ENCODE measurements around the gene RNASE4. TPM values are rescaled to one million over a fixed set of nuclear protein-coding genes. Genes with fewer than 3 reads are reported as not detected.
A peak's percentile ranks its signal among the peaks of the same experiment; 100 is the strongest.

The RNASE4 gene
- total and polyA plus RNA-seq, 10 of the 15 experiments (the other 5 are each of a cell fraction or from before 2014, with no cell fraction given), result 0.87 to 2.6 (median 1.3) TPM

- TF ChIP-seq, protein P1, sequence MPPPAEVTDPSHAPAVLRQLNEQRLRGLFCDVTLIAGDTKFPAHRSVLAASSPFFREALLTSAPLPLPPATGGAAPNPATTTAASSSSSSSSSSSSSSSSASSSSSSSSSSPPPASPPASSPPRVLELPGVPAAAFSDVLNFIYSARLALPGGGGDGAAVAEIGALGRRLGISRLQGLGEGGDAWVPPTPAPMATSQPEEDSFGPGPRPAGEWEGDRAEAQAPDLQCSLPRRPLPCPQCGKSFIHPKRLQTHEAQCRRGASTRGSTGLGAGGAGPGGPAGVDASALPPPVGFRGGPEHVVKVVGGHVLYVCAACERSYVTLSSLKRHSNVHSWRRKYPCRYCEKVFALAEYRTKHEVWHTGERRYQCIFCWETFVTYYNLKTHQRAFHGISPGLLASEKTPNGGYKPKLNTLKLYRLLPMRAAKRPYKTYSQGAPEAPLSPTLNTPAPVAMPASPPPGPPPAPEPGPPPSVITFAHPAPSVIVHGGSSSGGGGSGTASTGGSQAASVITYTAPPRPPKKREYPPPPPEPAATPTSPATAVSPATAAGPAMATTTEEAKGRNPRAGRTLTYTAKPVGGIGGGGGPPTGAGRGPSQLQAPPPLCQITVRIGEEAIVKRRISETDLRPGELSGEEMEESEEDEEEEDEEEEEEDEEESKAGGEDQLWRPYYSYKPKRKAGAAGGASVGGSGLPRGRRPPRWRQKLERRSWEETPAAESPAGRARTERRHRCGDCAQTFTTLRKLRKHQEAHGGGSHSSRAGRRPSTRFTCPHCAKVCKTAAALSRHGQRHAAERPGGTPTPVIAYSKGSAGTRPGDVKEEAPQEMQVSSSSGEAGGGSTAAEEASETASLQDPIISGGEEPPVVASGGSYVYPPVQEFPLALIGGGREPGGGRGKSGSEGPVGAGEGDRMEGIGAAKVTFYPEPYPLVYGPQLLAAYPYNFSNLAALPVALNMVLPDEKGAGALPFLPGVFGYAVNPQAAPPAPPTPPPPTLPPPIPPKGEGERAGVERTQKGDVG (CRISPR knock-in tag; IDR thresholded peaks at IDR 0.05), result no peak
- TF ChIP-seq GABPA (IDR thresholded peaks at IDR 0.05; ENCODE audit: low read depth), result no peak
- TF ChIP-seq ELK1 (IDR thresholded peaks at IDR 0.05; ENCODE audit: low read depth, low read length), result no peak
- no peak for TF ChIP-seq TARDBP (IDR thresholded peaks at IDR 0.05; ENCODE audit: borderline replicate concordance)
- TF ChIP-seq SIN3A (IDR thresholded peaks at IDR 0.05; ENCODE audit: low read depth, low read length), result no peak
- TF ChIP-seq YBX1 (IDR thresholded peaks at IDR 0.05), result no peak
- TF ChIP-seq SPI1 (IDR thresholded peaks at IDR 0.05; ENCODE audit: borderline replicate concordance, insufficient read depth, low read depth, low read length), result no peak
- TF ChIP-seq SIX5 (IDR thresholded peaks at IDR 0.05; ENCODE audit: low read depth, low read length, severe bottlenecking), result no peak
- TF ChIP-seq CREB1 (IDR thresholded peaks at IDR 0.05; ENCODE audit: low read depth), result 0 out of 2 replicates have a peak, but pooled peaks have one; percentile 22
- TF ChIP-seq MYC (IDR thresholded peaks at IDR 0.05; ENCODE audit: insufficient read depth, insufficient read length, insufficient replicate concordance, low read length, severe bottlenecking), result no peak
- no peak for TF ChIP-seq GATAD2B (conservative IDR thresholded peaks at IDR 0.05; ENCODE audit: low read depth)
- no peak for TF ChIP-seq FOS (IDR thresholded peaks at IDR 0.05; ENCODE audit: borderline replicate concordance, extremely low read depth, insufficient read length)
- TF ChIP-seq MTA2 (IDR thresholded peaks at IDR 0.05; ENCODE audit: low read depth), result peak; percentile 72
- TF ChIP-seq, protein P2, sequence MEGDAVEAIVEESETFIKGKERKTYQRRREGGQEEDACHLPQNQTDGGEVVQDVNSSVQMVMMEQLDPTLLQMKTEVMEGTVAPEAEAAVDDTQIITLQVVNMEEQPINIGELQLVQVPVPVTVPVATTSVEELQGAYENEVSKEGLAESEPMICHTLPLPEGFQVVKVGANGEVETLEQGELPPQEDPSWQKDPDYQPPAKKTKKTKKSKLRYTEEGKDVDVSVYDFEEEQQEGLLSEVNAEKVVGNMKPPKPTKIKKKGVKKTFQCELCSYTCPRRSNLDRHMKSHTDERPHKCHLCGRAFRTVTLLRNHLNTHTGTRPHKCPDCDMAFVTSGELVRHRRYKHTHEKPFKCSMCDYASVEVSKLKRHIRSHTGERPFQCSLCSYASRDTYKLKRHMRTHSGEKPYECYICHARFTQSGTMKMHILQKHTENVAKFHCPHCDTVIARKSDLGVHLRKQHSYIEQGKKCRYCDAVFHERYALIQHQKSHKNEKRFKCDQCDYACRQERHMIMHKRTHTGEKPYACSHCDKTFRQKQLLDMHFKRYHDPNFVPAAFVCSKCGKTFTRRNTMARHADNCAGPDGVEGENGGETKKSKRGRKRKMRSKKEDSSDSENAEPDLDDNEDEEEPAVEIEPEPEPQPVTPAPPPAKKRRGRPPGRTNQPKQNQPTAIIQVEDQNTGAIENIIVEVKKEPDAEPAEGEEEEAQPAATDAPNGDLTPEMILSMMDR (IDR thresholded peaks at IDR 0.05 in 2 of 3, conservative IDR thresholded peaks at IDR 0.05 in 1 of 3; ENCODE audit: control insufficient read depth in 2 of 3, extremely low read depth in 1 of 3, insufficient read depth in 1 of 3, low read depth in 3 of 3, low read length in 3 of 3), result no peak
- TF ChIP-seq CREM (IDR thresholded peaks at IDR 0.05; ENCODE audit: low read depth), result 0 out of 2 replicates have a peak, but pooled peaks have one; percentile 23
- 0 out of 2 replicates have a peak, but pooled peaks have one; percentile 22 for TF ChIP-seq IRF4 (IDR thresholded peaks at IDR 0.05; ENCODE audit: low read depth, low read length)
- peak; percentile 62 for TF ChIP-seq JUNB (IDR thresholded peaks at IDR 0.05)
- no peak for TF ChIP-seq ATF7 (IDR thresholded peaks at IDR 0.05; ENCODE audit: low read depth)
- TF ChIP-seq EGR1 (IDR thresholded peaks at IDR 0.05; ENCODE audit: borderline replicate concordance in 1 of 2, low read depth in 2 of 2, low read length in 2 of 2), result no peak
- peak; percentile 25 for TF ChIP-seq MEF2B (IDR thresholded peaks at IDR 0.05; ENCODE audit: partially characterized antibody, poor library complexity, severe bottlenecking)
Measured at GRCh38 chr14:20675669-20676068, 8.7 kb upstream of the RNASE4 start (continued).

Measured in GM12878 (cell line).